ENCODE measurements around the gene ADAM22.

GRCh38 chr7:88176190-88176589 is 242.1 kb downstream of the ADAM22 start:
- TF ChIP-seq POLR2AphosphoS5 (IDR thresholded peaks at IDR 0.05; ENCODE audit: low read depth, low read length) (no peak), REST (IDR thresholded peaks at IDR 0.05; ENCODE audit: insufficient read depth in 1 of 2, low read depth in 2 of 2, low read length in 2 of 2) (no peak), SIN3A (IDR thresholded peaks at IDR 0.05; ENCODE audit: borderline replicate concordance, insufficient read depth, low read length) (no peak)

Measured in PFSK-1 (cell line).